GM08714 (cell line): ENCODE measurements around the gene DCHS2.

ENCODE experiments used
- H3K4me3 ChIP-seq: fragments of 200-500 bp; sonication (Bioruptor generic); 2 replicates; pipeline ENCODE4 v1.5.1; 2014; ENCODE audit warnings: mild to moderate bottlenecking, low read length, inconsistent platforms
- ZNF274 ChIP-seq: IDR thresholded peaks from 2 replicates; pipeline ENCODE4 v1.6.1; 2012; ENCODE audit warnings: mild to moderate bottlenecking, low read depth, low read length

Gene DCHS2

GRCh38 chr4:154491341-154492271 is at the start of gene DCHS2:
Gene DCHS2 (minus strand): TSS chr4:154491799. CDS start chr4:154491355, 444 bp downstream.
- H3K4me3 ChIP-seq, result peak within 1 kb of the TSS; percentile 57; the same call in 1 of the 2 replicates
- TF ChIP-seq ZNF274, result no peak

- no peak for TF ChIP-seq ZNF274
- H3K4me3 ChIP-seq, result no peak overlapping the region
These were observed 42.7 kb upstream of the DCHS2 start for GRCh38 chr4:154534296-154534695.

- no peak overlapping the region for H3K4me3 ChIP-seq
- no peak for TF ChIP-seq ZNF274
These were observed 38.3 kb upstream of the DCHS2 start for GRCh38 chr4:154529728-154530519.

- TF ChIP-seq ZNF274, result no peak
- H3K4me3 ChIP-seq, result no peak overlapping the region
These were observed 37.3 kb upstream of the DCHS2 start for GRCh38 chr4:154528869-154529268.

GRCh38 chr4:154527308-154527707 is 35.7 kb upstream of the DCHS2 start:
- TF ChIP-seq ZNF274, result no peak
- H3K4me3 ChIP-seq, result no peak overlapping the region

GRCh38 chr4:154526151-154526550 is 34.6 kb upstream of the DCHS2 start:
- no peak for TF ChIP-seq ZNF274
- no peak overlapping the region for H3K4me3 ChIP-seq

GRCh38 chr4:154521607-154522006 is 30.0 kb upstream of the DCHS2 start:
- no peak for TF ChIP-seq ZNF274
- no peak overlapping the region for H3K4me3 ChIP-seq

- no peak for TF ChIP-seq ZNF274
- no peak overlapping the region for H3K4me3 ChIP-seq
These were observed 27.6 kb upstream of the DCHS2 start for GRCh38 chr4:154519214-154519613.

GRCh38 chr4:154517591-154517990 is 26.0 kb upstream of the DCHS2 start:
- no peak for TF ChIP-seq ZNF274
- no peak overlapping the region for H3K4me3 ChIP-seq

- TF ChIP-seq ZNF274, result no peak
- no peak overlapping the region for H3K4me3 ChIP-seq
These were observed 24.9 kb upstream of the DCHS2 start for GRCh38 chr4:154516318-154517029.

GRCh38 chr4:154511981-154512380 is 20.4 kb upstream of the DCHS2 start:
- no peak for TF ChIP-seq ZNF274
- H3K4me3 ChIP-seq, result no peak overlapping the region

GRCh38 chr4:154511548-154511947 is 19.9 kb upstream of the DCHS2 start:
- TF ChIP-seq ZNF274, result no peak
- no peak overlapping the region for H3K4me3 ChIP-seq

GRCh38 chr4:154507156-154507555 is 15.6 kb upstream of the DCHS2 start:
- H3K4me3 ChIP-seq, result no peak overlapping the region
- TF ChIP-seq ZNF274, result no peak

GRCh38 chr4:154506253-154506652 is 14.7 kb upstream of the DCHS2 start:
- H3K4me3 ChIP-seq, result no peak overlapping the region
- no peak for TF ChIP-seq ZNF274
